ENCODE measurements around the gene PSEN1. TPM values are rescaled to one million over a fixed set of nuclear protein-coding genes. Genes with fewer than 3 reads are reported as not detected.

Gene PSEN1
- polyA plus RNA-seq, 2 of the 4 experiments (the other 2 are of a cell fraction), result 21.6 to 38.1 TPM

DNA sequence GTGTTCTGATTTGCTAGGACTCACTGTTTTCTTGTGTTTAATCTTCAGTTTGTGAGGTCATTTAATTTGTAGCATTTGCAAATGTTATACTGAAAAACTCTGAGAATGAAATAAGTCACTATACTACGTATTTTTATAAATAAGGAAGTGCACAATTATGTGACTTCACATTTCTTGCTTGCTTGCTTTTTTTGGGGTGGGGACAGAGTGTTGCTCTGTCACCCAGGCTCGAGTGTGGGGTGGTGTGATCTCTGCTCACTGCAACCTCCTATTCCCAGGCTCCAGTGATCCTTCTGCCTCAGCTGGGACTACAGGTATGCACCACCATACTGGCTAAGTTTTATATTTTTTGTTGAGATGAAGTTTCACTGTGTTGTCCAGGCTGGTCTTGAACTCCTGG is 45.3 kb upstream of the PSEN1 start (continued):
- TF ChIP-seq USF2 (IDR thresholded peaks at IDR 0.05), result no peak
- TF ChIP-seq SMC3 (IDR thresholded peaks at IDR 0.05), result no peak
- TF ChIP-seq CTCF (IDR thresholded peaks at IDR 0.05), result no peak
- no peak for TF ChIP-seq ZSCAN20 (CRISPR knock-in tag; IDR thresholded peaks at IDR 0.05)
- TF ChIP-seq TP53 (CRISPR knock-in tag; IDR thresholded peaks at IDR 0.05), result no peak

GRCh38 chr14:73097421-73097820 is 38.9 kb upstream of the PSEN1 start:
- TF ChIP-seq POLR2AphosphoS2 (conservative IDR thresholded peaks at IDR 0.05; ENCODE audit: low read length) (no peak), HOXA7 (CRISPR knock-in tag; IDR thresholded peaks at IDR 0.05) (no peak), JUNB (IDR thresholded peaks at IDR 0.05) (no peak), SMC3 (IDR thresholded peaks at IDR 0.05) (no peak), HDAC2 (IDR thresholded peaks at IDR 0.05) (no peak), ZC3H11A (IDR thresholded peaks at IDR 0.05) (no peak), ZSCAN20 (CRISPR knock-in tag; IDR thresholded peaks at IDR 0.05) (no peak), FOSL2 (IDR thresholded peaks at IDR 0.05) (no peak), FOSL2 (CRISPR knock-in tag; IDR thresholded peaks at IDR 0.05) (no peak), RNF2 (IDR thresholded peaks at IDR 0.05; ENCODE audit: borderline replicate concordance, low read depth) (no peak), NR3C1 (IDR thresholded peaks at IDR 0.05) (no peak), PHF8 (IDR thresholded peaks at IDR 0.05; ENCODE audit: borderline replicate concordance, low read depth) (no peak), KDM1A (IDR thresholded peaks at IDR 0.05; ENCODE audit: low read depth) (no peak), ELK1 (IDR thresholded peaks at IDR 0.05; ENCODE audit: low read depth, low read length) (no peak)
- ATAC-seq (no peak), FAIRE-seq (no peak), DNase-seq (ENCODE audit: low read depth in 1 of 2, low spot score in 1 of 2) (no peak)
- CTCF ChIA-PET, result no interaction called here
- POLR2A ChIA-PET, result no interaction called here
- Histone ChIP-seq H3K9me3 (no peaks in the 10 kb centered on the region), H3K4me3 (no peak overlapping the region), H3K4me1 (no peaks in the 10 kb centered on the region), H3K27ac (no peak overlapping the region), H3K4me2 (no peak overlapping the region)
- 94% methylated on average over 11 of the region's 11 CpGs for WGBS (ENCODE audit: missing lambda C conversion rate)

DNA sequence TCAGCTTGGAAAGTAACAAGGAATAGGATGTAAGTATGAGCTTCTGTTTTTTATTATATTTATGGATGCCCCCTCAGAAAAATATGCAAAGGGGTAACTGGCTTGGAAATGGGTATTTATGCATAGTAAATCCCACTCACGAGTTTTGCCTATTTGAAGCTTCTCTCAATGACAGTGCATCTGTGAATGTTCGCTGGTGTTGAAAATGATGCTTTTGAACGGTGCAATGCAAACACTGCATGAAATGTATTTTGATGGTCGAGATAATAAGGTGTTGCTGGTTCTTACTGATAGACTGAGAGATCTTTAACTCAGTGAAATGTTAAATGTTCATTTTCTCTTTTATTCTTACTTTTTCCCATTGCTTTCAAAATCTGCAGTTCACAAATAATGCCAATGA is 36.0 kb upstream of the PSEN1 start:
- no peak overlapping the region for H3K4me2 ChIP-seq
- no peak overlapping the region for H3K27ac ChIP-seq
- ChIA-PET CTCF (no interaction called here), POLR2A (no interaction called here)
- WGBS (ENCODE audit: missing lambda C conversion rate), result 85% methylated on average over 4 of the region's 4 CpGs
- FAIRE-seq (no peak), DNase-seq (ENCODE audit: low read depth in 1 of 2, low spot score in 1 of 2) (no peak), ATAC-seq (no peak)
- no peak overlapping the region for H3K4me3 ChIP-seq
- TF ChIP-seq GATA3 (IDR thresholded peaks at IDR 0.05; ENCODE audit: borderline replicate concordance) (no peak), HDAC2 (IDR thresholded peaks at IDR 0.05) (no peak), SMC3 (IDR thresholded peaks at IDR 0.05) (no peak), POLR2AphosphoS2 (conservative IDR thresholded peaks at IDR 0.05; ENCODE audit: low read length) (no peak), EHMT2 (IDR thresholded peaks at IDR 0.05; ENCODE audit: low read depth) (no peak), HOXB13 (CRISPR knock-in tag; IDR thresholded peaks at IDR 0.05; ENCODE audit: low read depth) (no peak), RCOR1 (IDR thresholded peaks at IDR 0.05; ENCODE audit: low read depth, low read length) (no peak), USF2 (IDR thresholded peaks at IDR 0.05) (no peak), CHD4 (IDR thresholded peaks at IDR 0.05; ENCODE audit: borderline replicate concordance) (no peak), PHF8 (IDR thresholded peaks at IDR 0.05; ENCODE audit: borderline replicate concordance, low read depth) (no peak), BCL3 (IDR thresholded peaks at IDR 0.05) (no peak), ESRRA (IDR thresholded peaks at IDR 0.05; ENCODE audit: borderline replicate concordance, low read length) (no peak), POLR2A (IDR thresholded peaks at IDR 0.05; ENCODE audit: low read length) (no peak), ZSCAN20 (CRISPR knock-in tag; IDR thresholded peaks at IDR 0.05) (no peak), JUNB (IDR thresholded peaks at IDR 0.05) (no peak), NR3C1 (IDR thresholded peaks at IDR 0.05) (no peak), ZC3H11A (IDR thresholded peaks at IDR 0.05) (no peak), NPAS2 (CRISPR knock-in tag; IDR thresholded peaks at IDR 0.05; ENCODE audit: borderline replicate concordance) (no peak)
- TF ChIP-seq, protein P1, sequence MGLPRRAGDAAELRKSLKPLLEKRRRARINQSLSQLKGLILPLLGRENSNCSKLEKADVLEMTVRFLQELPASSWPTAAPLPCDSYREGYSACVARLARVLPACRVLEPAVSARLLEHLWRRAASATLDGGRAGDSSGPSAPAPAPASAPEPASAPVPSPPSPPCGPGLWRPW (IDR thresholded peaks at IDR 0.05), result no peak
- no peaks in the 10 kb centered on the region for H3K9me3 ChIP-seq
- peaks cover 10% of the 10 kb centered on the region; the same call in 1 of the 3 replicates for H3K4me1 ChIP-seq
